Activated T-cell treated with anti-CD3 and anti-CD28 coated beads, Interleukin-2, amount 50 U/mL, for 48 hours (primary cell): ENCODE data around the gene ZCCHC24.

ENCODE experiments used
- DNase-seq, 2 experiments: peaks; one replicate each; pipeline ENCODE4 v3.0.0-alpha.2; 2020

ZCCHC24 gene

GRCh38 chr10:79393924-79394610, 51.4 kb downstream of the ZCCHC24 start:
- DNase-seq: no peak

GRCh38 chr10:79393221-79393923, 52.1 kb downstream of the ZCCHC24 start:
- DNase-seq: no peak

GRCh38 chr10:79392506-79393176, 52.8 kb downstream of the ZCCHC24 start:
- DNase-seq: no peak

- DNase-seq: no peak
These were observed 53.4 kb downstream of the ZCCHC24 start for GRCh38 chr10:79392020-79392398.

GRCh38 chr10:79391231-79392019, 54.0 kb downstream of the ZCCHC24 start:
- no peak for DNase-seq

- no peak for DNase-seq
These were observed 54.7 kb downstream of the ZCCHC24 start for GRCh38 chr10:79390551-79391229.

GRCh38 chr10:79390057-79390456, 55.4 kb downstream of the ZCCHC24 start:
- DNase-seq: no peak

- peak; percentile 10 to 13 for DNase-seq
These were observed 57.2 kb downstream of the ZCCHC24 start for GRCh38 chr10:79387974-79388850.

GRCh38 chr10:79387466-79387973, 57.9 kb downstream of the ZCCHC24 start:
- DNase-seq: peak in 1 of 2 experiments; percentile 1

- DNase-seq: peak; percentile 13
These were observed 58.6 kb downstream of the ZCCHC24 start for GRCh38 chr10:79386637-79387465.

- DNase-seq: peak; percentile 9 to 13
These were observed 59.5 kb downstream of the ZCCHC24 start for GRCh38 chr10:79385804-79386531.

GRCh38 chr10:79385392-79385795, 60.0 kb downstream of the ZCCHC24 start:
- DNase-seq: peak; percentile 7 to 10

- peak in 1 of 2 experiments; percentile 3 for DNase-seq
These were observed 60.5 kb downstream of the ZCCHC24 start for GRCh38 chr10:79384773-79385391.

- peak; percentile 6 to 10 for DNase-seq
These were observed 61.3 kb downstream of the ZCCHC24 start for GRCh38 chr10:79383974-79384606.

- DNase-seq: peak in 1 of 2 experiments; percentile 10
These were observed 62.9 kb downstream of the ZCCHC24 start for GRCh38 chr10:79382491-79382941.

GRCh38 chr10:79381804-79382221, 63.6 kb downstream of the ZCCHC24 start:
- peak in 1 of 2 experiments; percentile 14 for DNase-seq

GRCh38 chr10:79380946-79381721, 64.3 kb downstream of the ZCCHC24 start:
- peak in 1 of 2 experiments; percentile 12 for DNase-seq
